ENCODE results near the gene PTPRM.

DNA sequence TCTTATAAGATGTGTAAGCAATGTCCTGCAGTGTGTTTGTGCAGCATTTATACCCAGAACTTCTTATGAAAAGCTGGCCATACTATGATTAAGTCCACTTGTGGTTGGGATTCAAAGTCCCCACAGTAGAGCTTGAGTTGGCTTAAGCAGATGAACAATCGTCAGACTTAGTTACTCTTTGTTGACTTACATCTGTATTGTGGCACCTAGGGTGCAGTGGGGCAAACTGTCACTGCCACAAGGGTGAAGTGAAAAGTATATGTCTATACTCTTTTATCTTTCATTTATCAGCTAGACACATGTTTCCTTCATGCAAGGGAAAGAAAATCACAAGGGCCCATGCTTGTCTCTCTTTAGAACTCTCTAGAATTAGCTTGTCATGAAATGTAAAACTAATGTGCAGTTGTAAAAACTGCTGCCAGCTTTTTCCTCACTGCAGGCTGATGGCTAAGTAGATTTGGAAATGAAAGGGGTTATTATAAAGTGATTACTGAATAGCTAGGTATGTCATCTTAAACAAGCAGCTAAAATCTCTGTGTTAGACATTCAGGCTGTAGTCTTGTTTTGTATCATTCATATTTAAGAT lies 474.5 kb downstream of the PTPRM start:
- TF ChIP-seq, protein P1, sequence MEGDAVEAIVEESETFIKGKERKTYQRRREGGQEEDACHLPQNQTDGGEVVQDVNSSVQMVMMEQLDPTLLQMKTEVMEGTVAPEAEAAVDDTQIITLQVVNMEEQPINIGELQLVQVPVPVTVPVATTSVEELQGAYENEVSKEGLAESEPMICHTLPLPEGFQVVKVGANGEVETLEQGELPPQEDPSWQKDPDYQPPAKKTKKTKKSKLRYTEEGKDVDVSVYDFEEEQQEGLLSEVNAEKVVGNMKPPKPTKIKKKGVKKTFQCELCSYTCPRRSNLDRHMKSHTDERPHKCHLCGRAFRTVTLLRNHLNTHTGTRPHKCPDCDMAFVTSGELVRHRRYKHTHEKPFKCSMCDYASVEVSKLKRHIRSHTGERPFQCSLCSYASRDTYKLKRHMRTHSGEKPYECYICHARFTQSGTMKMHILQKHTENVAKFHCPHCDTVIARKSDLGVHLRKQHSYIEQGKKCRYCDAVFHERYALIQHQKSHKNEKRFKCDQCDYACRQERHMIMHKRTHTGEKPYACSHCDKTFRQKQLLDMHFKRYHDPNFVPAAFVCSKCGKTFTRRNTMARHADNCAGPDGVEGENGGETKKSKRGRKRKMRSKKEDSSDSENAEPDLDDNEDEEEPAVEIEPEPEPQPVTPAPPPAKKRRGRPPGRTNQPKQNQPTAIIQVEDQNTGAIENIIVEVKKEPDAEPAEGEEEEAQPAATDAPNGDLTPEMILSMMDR (IDR thresholded peaks at IDR 0.05; ENCODE audit: poor library complexity, severe bottlenecking), result no peak
- TF ChIP-seq POLR2AphosphoS5 (IDR thresholded peaks at IDR 0.05), result peak; percentile 53
- TF ChIP-seq EZH2 (IDR thresholded peaks at IDR 0.05; ENCODE audit: borderline replicate concordance, insufficient read depth, low read length, poor library complexity, severe bottlenecking), result no peak
- TF ChIP-seq RAD21 (conservative IDR thresholded peaks at IDR 0.05), result peak; percentile 27
- TF ChIP-seq, protein P2, sequence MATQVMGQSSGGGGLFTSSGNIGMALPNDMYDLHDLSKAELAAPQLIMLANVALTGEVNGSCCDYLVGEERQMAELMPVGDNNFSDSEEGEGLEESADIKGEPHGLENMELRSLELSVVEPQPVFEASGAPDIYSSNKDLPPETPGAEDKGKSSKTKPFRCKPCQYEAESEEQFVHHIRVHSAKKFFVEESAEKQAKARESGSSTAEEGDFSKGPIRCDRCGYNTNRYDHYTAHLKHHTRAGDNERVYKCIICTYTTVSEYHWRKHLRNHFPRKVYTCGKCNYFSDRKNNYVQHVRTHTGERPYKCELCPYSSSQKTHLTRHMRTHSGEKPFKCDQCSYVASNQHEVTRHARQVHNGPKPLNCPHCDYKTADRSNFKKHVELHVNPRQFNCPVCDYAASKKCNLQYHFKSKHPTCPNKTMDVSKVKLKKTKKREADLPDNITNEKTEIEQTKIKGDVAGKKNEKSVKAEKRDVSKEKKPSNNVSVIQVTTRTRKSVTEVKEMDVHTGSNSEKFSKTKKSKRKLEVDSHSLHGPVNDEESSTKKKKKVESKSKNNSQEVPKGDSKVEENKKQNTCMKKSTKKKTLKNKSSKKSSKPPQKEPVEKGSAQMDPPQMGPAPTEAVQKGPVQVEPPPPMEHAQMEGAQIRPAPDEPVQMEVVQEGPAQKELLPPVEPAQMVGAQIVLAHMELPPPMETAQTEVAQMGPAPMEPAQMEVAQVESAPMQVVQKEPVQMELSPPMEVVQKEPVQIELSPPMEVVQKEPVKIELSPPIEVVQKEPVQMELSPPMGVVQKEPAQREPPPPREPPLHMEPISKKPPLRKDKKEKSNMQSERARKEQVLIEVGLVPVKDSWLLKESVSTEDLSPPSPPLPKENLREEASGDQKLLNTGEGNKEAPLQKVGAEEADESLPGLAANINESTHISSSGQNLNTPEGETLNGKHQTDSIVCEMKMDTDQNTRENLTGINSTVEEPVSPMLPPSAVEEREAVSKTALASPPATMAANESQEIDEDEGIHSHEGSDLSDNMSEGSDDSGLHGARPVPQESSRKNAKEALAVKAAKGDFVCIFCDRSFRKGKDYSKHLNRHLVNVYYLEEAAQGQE (IDR thresholded peaks at IDR 0.05; ENCODE audit: borderline replicate concordance), result peak; percentile 28
- TF ChIP-seq EP300 (conservative IDR thresholded peaks at IDR 0.05; ENCODE audit: poor library complexity, severe bottlenecking), result peak; percentile 90
- no peak for TF ChIP-seq TAF1 (IDR thresholded peaks at IDR 0.05; ENCODE audit: low read depth)
